H1 (cell line): ENCODE results near the gene FASTKD1. TPM values are rescaled to one million over a fixed set of nuclear protein-coding genes. Genes with fewer than 3 reads are reported as not detected.
"Not testable (repeated sequence)": the region's sequence is repeated elsewhere in the genome, so short reads cannot be mapped to it uniquely, and the experiment has no call there.

ENCODE experiments used
- CTCF ChIA-PET: fragments of 300-600 bp; sonication (Branson Sonifier 250); formaldehyde crosslinking; loops from one replicate; lab custom pipeline; 2021; ENCODE audit not compliant: partially characterized antibody; lab: Charles Lee
- POLR2A ChIA-PET: fragments of 300-600 bp; sonication (Branson Sonifier 250); formaldehyde crosslinking; loops from one replicate; lab custom pipeline; 2021; ENCODE audit warnings: inconsistent platforms; ENCODE audit not compliant: partially characterized antibody; lab: Charles Lee
- DNase-seq, 2 experiments: peaks; one replicate each; pipeline versions ENCODE4 v3.0.0 to v3.0.0-alpha.2; 2010 to 2022; ENCODE audit warnings: low spot score in 2 of 2, low read depth in 1 of 2, mixed read lengths in 1 of 2
- FAIRE-seq: peaks from 2 replicates; lab custom pipeline; 2011; peaks lifted over from hg19 to GRCh38; lab: Jason Lieb, UNC
- H2AFZ ChIP-seq: 2 replicates; pipeline ENCODE4 v1.8.1; 2012; ENCODE audit warnings: low read length, inconsistent platforms
- H2AK5ac ChIP-seq: 2 replicates; pipeline ENCODE4 v1.6.1; 2013; ENCODE audit warnings: low read depth, low read length
- H2BK120ac ChIP-seq: replicated peaks from 2 replicates; pipeline ENCODE3; 2013; ENCODE audit warnings: low read depth, low read length, inconsistent platforms
- H2BK12ac ChIP-seq: 2 replicates; pipeline ENCODE4 v1.6.1; 2013; ENCODE audit warnings: low read depth, low read length
- H2BK15ac ChIP-seq: 2 replicates; pipeline ENCODE4 v1.6.1; 2013; ENCODE audit warnings: low read length
- H2BK20ac ChIP-seq: 2 replicates; pipeline ENCODE4 v1.6.1; 2013; ENCODE audit warnings: low read length
- H2BK5ac ChIP-seq: 2 replicates; pipeline ENCODE4 v1.6.1; 2013; ENCODE audit warnings: low read depth, low read length
- H3K14ac ChIP-seq: 2 replicates; pipeline ENCODE4 v1.6.1; 2013; ENCODE audit warnings: inconsistent platforms; ENCODE audit not compliant: insufficient read length
- H3K18ac ChIP-seq: 2 replicates; pipeline ENCODE4 v1.6.1; 2013; ENCODE audit warnings: low read length; ENCODE audit errors: extremely low read depth
- H3K23ac ChIP-seq: 2 replicates; pipeline ENCODE4 v1.6.1; 2013; ENCODE audit warnings: inconsistent platforms; ENCODE audit not compliant: insufficient read length
- H3K23me2 ChIP-seq: 2 replicates; pipeline ENCODE4 v1.6.1; 2013; ENCODE audit warnings: low read depth, low read length
- H3K27ac ChIP-seq: 2 replicates; pipeline ENCODE4 v1.6.1; 2011; ENCODE audit warnings: low read depth, low read length, inconsistent platforms
- H3K27me3 ChIP-seq, 4 experiments: replicated peaks in 1 of 4; 1 replicate in 1 of 4; 2 replicates in 3 of 4; pipeline versions ENCODE4 v1.6.1 to v1.8.1; 2011 to 2013; ENCODE audit warnings: low read length in 3 of 4, mild to moderate bottlenecking in 3 of 4, inconsistent platforms in 2 of 4, mixed read lengths in 2 of 4, moderate library complexity in 1 of 4; ENCODE audit not compliant: control insufficient read depth in 3 of 4, insufficient read depth in 3 of 4; ENCODE audit errors: extremely low read depth in 1 of 4
- H3K36me3 ChIP-seq, 4 experiments: 2 replicates each; pipeline versions ENCODE4 v1.6.1 to v1.8.1; 2011 to 2013; ENCODE audit warnings: mild to moderate bottlenecking in 4 of 4, low read length in 3 of 4, moderate library complexity in 2 of 4, control low read depth in 1 of 4, inconsistent platforms in 1 of 4; ENCODE audit not compliant: insufficient read depth in 4 of 4, control insufficient read depth in 2 of 4
- H3K4ac ChIP-seq: replicated peaks from 2 replicates; pipeline ENCODE3; 2013; ENCODE audit warnings: low read length, low read depth, mixed read lengths, inconsistent platforms; ENCODE audit not compliant: insufficient read length
- H3K4me1 ChIP-seq, 4 experiments: replicated peaks in 1 of 4; 1 replicate in 1 of 4; 2 replicates in 3 of 4; pipeline versions ENCODE4 v1.6.1 to v1.8.1; 2011 to 2013; ENCODE audit warnings: low read length in 3 of 4, inconsistent platforms in 2 of 4, mixed read lengths in 1 of 4; ENCODE audit not compliant: insufficient read depth in 4 of 4, control insufficient read depth in 3 of 4
- H3K4me2 ChIP-seq, 2 experiments: 2 replicates each; pipeline versions ENCODE4 v1.6.1 to v1.8.1; 2011 to 2013; ENCODE audit warnings: low read depth in 2 of 2, low read length in 2 of 2, control low read depth in 1 of 2, inconsistent platforms in 1 of 2, mild to moderate bottlenecking in 1 of 2; ENCODE audit not compliant: insufficient read depth in 1 of 2
- H3K4me3 ChIP-seq, 4 experiments: fragments of 200-600, 300-600 bp in 1 of 4; sonication (generic), shearing (Covaris generic), sonication (Bioruptor Twin) in 1 of 4; 2 replicates each; pipeline versions ENCODE4 v1.5.1 to v1.8.1; 2011 to 2016; ENCODE audit warnings: low read length in 4 of 4, low read depth in 3 of 4, control low read depth in 2 of 4, inconsistent platforms in 2 of 4, mild to moderate bottlenecking in 2 of 4, mixed read lengths in 1 of 4, moderate library complexity in 1 of 4; ENCODE audit not compliant: insufficient read depth in 2 of 4; ENCODE audit errors: extremely low read depth in 1 of 4
- H3K56ac ChIP-seq: replicated peaks from 2 replicates; pipeline ENCODE3; 2013; ENCODE audit warnings: low read depth, mild to moderate bottlenecking, mixed read lengths, low read length, inconsistent platforms; ENCODE audit not compliant: insufficient read length
- H3K79me1 ChIP-seq: 2 replicates; pipeline ENCODE4 v1.6.1; 2013; ENCODE audit warnings: low read depth, low read length, control low read depth
- H3K79me2 ChIP-seq, 2 experiments: 2 replicates each; pipeline versions ENCODE4 v1.6.1 to v1.8.1; 2012 to 2013; ENCODE audit warnings: low read length in 2 of 2, mild to moderate bottlenecking in 2 of 2, inconsistent platforms in 1 of 2; ENCODE audit not compliant: insufficient read depth in 2 of 2, control insufficient read depth in 1 of 2
- H3K9ac ChIP-seq, 4 experiments: replicated peaks in 1 of 4; 1 replicate in 1 of 4; 2 replicates in 3 of 4; pipeline versions ENCODE4 v1.6.1 to v1.8.1; 2011 to 2013; ENCODE audit warnings: low read depth in 3 of 4, low read length in 3 of 4, control low read depth in 2 of 4, mild to moderate bottlenecking in 2 of 4, moderate library complexity in 2 of 4, inconsistent platforms in 1 of 4; ENCODE audit errors: extremely low read depth in 1 of 4
- H3K9me3 ChIP-seq, 2 experiments: 2 replicates each; pipeline versions ENCODE4 v1.6.1 to v1.8.1; 2012 to 2013; ENCODE audit warnings: mild to moderate bottlenecking in 2 of 2, moderate library complexity in 2 of 2, control low read depth in 1 of 2, inconsistent platforms in 1 of 2, low read depth in 1 of 2, low read length in 1 of 2, mixed read lengths in 1 of 2; ENCODE audit not compliant: insufficient read depth in 2 of 2
- H4K20me1 ChIP-seq, 2 experiments: replicated peaks in 1 of 2; 2 replicates each; pipeline versions ENCODE3 to v1.8.1; 2011 to 2013; ENCODE audit warnings: inconsistent platforms in 2 of 2, low read length in 2 of 2, mild to moderate bottlenecking in 1 of 2; ENCODE audit not compliant: insufficient read depth in 2 of 2, control insufficient read depth in 1 of 2
- H4K5ac ChIP-seq: 2 replicates; pipeline ENCODE4 v1.6.1; 2013; ENCODE audit warnings: low read length, low read depth, mixed read lengths, inconsistent platforms; ENCODE audit not compliant: insufficient read length
- H4K8ac ChIP-seq: 2 replicates; pipeline ENCODE4 v1.8.0; 2013; ENCODE audit warnings: mild to moderate bottlenecking, moderate library complexity, low read length, inconsistent platforms; ENCODE audit not compliant: insufficient read depth; ENCODE audit errors: extremely low read depth
- H4K91ac ChIP-seq: replicated peaks from 2 replicates; pipeline ENCODE3; 2013; ENCODE audit warnings: low read length, mixed read lengths, inconsistent platforms; ENCODE audit not compliant: insufficient read length
- WGBS, 2 experiments: shearing (Covaris generic) in 1 of 2; methylation state at CpG; one replicate each; pipeline versions ENCODE4 v1.1.6 to v1.1.7; 2013 to 2015; ENCODE audit warnings: low lambda C conversion rate in 2 of 2, mixed read lengths in 2 of 2, inconsistent platforms in 1 of 2, low coverage in 1 of 2, missing lambda C conversion rate in 1 of 2; ENCODE audit not compliant: insufficient replicate concordance in 2 of 2, insufficient coverage in 1 of 2, insufficient read length in 1 of 2; ENCODE audit errors: extremely low coverage in 1 of 2, missing lambda C conversion rate in 1 of 2; 5-methylcytosine and 5-hydroxymethylcytosine counted together
- polyA plus RNA-seq, 7 experiments: library from polyadenylated mRNA; depleted of rRNA in 3 of 7; stranded (reverse) in 5 of 7; unstranded in 2 of 7; fragments of >200 nt in 5 of 7; fragments of 200-250 nt in 2 of 7; gene quantifications; 1 replicate in 5 of 7; 2 replicates in 1 of 7; 4 replicates in 1 of 7; pipeline versions ENCODE4 v1.2.1 to v1.2.3, GENCODE V29; 2011 to 2013; ENCODE audit warnings: missing spikeins in 2 of 7, mixed read lengths in 2 of 7
- total RNA-seq: library from RNA; stranded (reverse); fragmentation: NEBNext Ultra II Directional; extraction: Animal tissue kit (Norgen Biotek cat#: 25700); gene quantifications from 2 replicates; pipeline ENCODE4 v1.2.1, GENCODE V29; 2021

FASTKD1 gene
- total and polyA plus RNA-seq, 2 of the 8 experiments (the other 6 are each of a cell fraction or from before 2014, with no cell fraction given) = 18.7 to 70.8 TPM

GRCh38 chr2:169562084-169562483, 11.6 kb downstream of the FASTKD1 start:
- H4K91ac ChIP-seq, H3K23ac ChIP-seq, H3K4me2 ChIP-seq, H3K79me2 ChIP-seq, H3K9ac ChIP-seq, DNase-seq, H4K8ac ChIP-seq, H2AK5ac ChIP-seq, H2BK5ac ChIP-seq, H2BK20ac ChIP-seq, H3K18ac ChIP-seq, H3K14ac ChIP-seq, H3K9me3 ChIP-seq, H2AFZ ChIP-seq, H3K4me3 ChIP-seq, H3K23me2 ChIP-seq, H2BK12ac ChIP-seq, H3K27ac ChIP-seq, H2BK120ac ChIP-seq, H3K27me3 ChIP-seq, H3K56ac ChIP-seq, H4K5ac ChIP-seq, H3K4me1 ChIP-seq, H2BK15ac ChIP-seq, H3K4ac ChIP-seq, H3K79me1 ChIP-seq, H4K20me1 ChIP-seq, FAIRE-seq: not testable (repeated sequence)
- WGBS, 2 experiments = 96% methylated on average over 5 of the region's 5 CpGs; no CpG with 5 or more reads in 1 of the 2 experiments
- H3K36me3 ChIP-seq = peaks cover 0 to 27% (median 2%) of the 10 kb centered on the region in 4 experiments; a peak in 3 of 8 replicates
- ChIA-PET POLR2A (interaction anchor here (0.7 to 1.4 kb wide), 4 partner anchors 10 to 36 kb away, joined by 3 to 6 read pairs (median 4); partner anchors contain the start of genes FASTKD1 and PPIG), CTCF (interaction anchor here (0.8 kb wide), 1 partner anchor 43 kb away, joined by 3 read pairs; no protein-coding TSS in a partner anchor)
